ENCODE results near the gene SAP30L. TPM values are rescaled to one million over a fixed set of nuclear protein-coding genes. Genes with fewer than 3 reads are reported as not detected.

The SAP30L gene
- total and polyA plus RNA-seq, 12 donors: 22.5 to 65.1 (median 36.8) TPM

DNA sequence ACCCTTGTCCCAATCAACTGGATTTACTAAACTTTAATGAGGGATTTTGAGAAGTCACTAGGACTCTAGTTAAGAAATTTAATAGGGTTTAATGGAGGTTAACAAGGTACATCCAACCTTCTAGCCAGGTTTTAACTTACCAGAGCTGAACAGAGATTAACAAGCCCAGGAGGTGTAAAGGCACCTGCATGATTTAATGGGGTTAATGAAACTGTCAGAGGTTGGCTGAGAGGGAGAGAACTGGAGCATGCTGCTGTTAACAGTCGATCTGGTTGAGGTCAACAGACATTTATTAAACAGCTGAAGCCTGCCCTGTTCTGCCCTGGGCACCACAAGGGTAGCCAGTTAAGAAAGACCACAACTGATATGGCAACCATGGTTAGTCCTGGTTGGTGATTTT lies 18.6 kb downstream of the SAP30L start:
- TF ChIP-seq POLR2A (IDR thresholded peaks at IDR 0.05): no peak
- TF ChIP-seq, protein P1, sequence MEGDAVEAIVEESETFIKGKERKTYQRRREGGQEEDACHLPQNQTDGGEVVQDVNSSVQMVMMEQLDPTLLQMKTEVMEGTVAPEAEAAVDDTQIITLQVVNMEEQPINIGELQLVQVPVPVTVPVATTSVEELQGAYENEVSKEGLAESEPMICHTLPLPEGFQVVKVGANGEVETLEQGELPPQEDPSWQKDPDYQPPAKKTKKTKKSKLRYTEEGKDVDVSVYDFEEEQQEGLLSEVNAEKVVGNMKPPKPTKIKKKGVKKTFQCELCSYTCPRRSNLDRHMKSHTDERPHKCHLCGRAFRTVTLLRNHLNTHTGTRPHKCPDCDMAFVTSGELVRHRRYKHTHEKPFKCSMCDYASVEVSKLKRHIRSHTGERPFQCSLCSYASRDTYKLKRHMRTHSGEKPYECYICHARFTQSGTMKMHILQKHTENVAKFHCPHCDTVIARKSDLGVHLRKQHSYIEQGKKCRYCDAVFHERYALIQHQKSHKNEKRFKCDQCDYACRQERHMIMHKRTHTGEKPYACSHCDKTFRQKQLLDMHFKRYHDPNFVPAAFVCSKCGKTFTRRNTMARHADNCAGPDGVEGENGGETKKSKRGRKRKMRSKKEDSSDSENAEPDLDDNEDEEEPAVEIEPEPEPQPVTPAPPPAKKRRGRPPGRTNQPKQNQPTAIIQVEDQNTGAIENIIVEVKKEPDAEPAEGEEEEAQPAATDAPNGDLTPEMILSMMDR (IDR thresholded peaks at IDR 0.05): no peak
- H3K4me3 ChIP-seq: no peak overlapping the region
- no peaks in the 10 kb centered on the region for H3K36me3 ChIP-seq (replicated peaks in 1 of 2)
- H3K9me3 ChIP-seq (replicated peaks in 1 of 3): no peaks in the 10 kb centered on the region
- intact Hi-C loops (cut with DNase I): no loop called here
- no peak overlapping the region for H3K27ac ChIP-seq
- WGBS, 4 donors: 37 to 70% (median 54%) methylated on average over 1 of the region's 1 CpG
- H3K4me1 ChIP-seq (replicated peaks in 1 of 2): no peaks in the 10 kb centered on the region
- no peak for DNase-seq
- H3K27me3 ChIP-seq: peaks cover 9% of the 10 kb centered on the region

DNA sequence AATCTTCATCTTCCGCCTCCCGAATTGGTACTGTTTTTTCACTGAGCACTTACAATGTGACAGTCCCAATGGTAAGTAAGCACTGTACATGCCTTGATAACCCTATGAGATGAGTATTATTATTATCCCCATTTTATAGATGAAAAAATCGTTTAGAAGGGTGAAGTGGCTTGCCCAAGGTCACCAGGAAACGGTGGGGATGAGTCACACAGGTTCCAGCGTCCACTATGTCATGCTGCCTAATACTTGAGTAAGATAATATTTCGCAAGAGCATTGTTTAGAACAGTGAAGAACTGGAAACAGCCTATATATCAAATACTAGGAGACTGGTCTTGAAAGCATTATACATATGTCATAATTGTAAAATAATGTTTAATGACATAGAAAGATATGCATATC lies 19.4 kb downstream of the SAP30L start:
- Histone ChIP-seq H3K36me3 (replicated peaks in 1 of 2) (no peaks in the 10 kb centered on the region), H3K27ac (no peak overlapping the region), H3K4me3 (no peak overlapping the region), H3K4me1 (replicated peaks in 1 of 2) (no peaks in the 10 kb centered on the region), H3K27me3 (peaks cover 11% of the 10 kb centered on the region), H3K9me3 (replicated peaks in 1 of 3) (no peaks in the 10 kb centered on the region)
- TF ChIP-seq POLR2A (IDR thresholded peaks at IDR 0.05): no peak
- TF ChIP-seq, protein P1 (IDR thresholded peaks at IDR 0.05): no peak
- intact Hi-C loops (cut with DNase I): loop anchor here (5.0 kb wide), 1 partner anchor 142 kb away; no protein-coding TSS in a partner anchor
- DNase-seq: peak; percentile 30 to 73 (median 55)
- WGBS, 4 donors: 34 to 47% (median 46%) methylated on average over 6 of the region's 6 CpGs

DNA sequence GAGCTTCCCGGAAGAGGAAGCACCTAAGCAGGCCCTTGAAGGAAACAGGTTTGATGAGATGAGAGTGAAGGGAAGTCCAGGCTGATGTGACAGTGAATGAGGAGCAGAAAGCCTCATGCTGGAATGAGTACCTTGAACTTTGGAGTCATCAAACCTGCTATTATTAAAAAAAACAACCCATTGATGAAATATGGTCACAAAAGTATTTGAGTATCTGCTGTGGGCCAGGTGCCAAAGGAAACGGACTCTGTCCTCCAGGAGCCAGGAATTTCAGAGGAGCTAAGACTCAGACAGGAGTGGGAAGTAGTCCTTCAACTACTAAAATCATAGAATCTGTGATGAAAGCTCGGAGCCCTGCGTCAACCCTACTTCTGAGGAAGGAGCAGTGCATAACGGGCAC lies 20.4 kb downstream of the SAP30L start:
- intact Hi-C loops (cut with DNase I): loop anchor here (5.0 kb wide), 1 partner anchor 141 kb away; no protein-coding TSS in a partner anchor
- no peak for DNase-seq
- TF ChIP-seq, protein P1 (IDR thresholded peaks at IDR 0.05): no peak
- TF ChIP-seq POLR2A (IDR thresholded peaks at IDR 0.05): no peak
- Histone ChIP-seq H3K27me3 (peaks cover 14% of the 10 kb centered on the region), H3K9me3 (replicated peaks in 1 of 3) (no peaks in the 10 kb centered on the region), H3K4me1 (replicated peaks in 1 of 2) (no peaks in the 10 kb centered on the region), H3K27ac (no peak overlapping the region), H3K4me3 (no peak overlapping the region), H3K36me3 (replicated peaks in 1 of 2) (no peaks in the 10 kb centered on the region)
- WGBS, 4 donors: 65 to 69% (median 68%) methylated on average over 5 of the region's 5 CpGs

DNA sequence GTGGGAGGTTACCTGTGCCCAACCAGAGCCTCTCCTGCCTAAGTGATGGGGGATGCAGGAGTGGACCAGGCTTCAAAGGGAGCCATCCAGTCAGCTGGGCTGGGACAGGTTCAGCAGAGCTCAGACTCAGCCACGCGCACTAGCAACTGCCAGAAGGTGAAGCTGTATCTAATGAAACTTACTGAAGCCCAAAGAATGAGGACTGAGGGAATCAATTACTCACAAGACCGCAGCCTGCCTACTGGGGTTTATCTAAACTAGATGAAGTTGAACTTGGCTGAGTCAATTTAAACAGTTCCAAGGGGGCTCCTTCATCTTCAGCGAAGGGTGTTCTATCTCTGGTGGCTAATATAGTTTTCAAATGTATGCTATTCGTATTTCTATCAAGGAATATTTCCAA lies 20.9 kb downstream of the SAP30L start:
- no peak overlapping the region for H3K27ac ChIP-seq
- H3K4me3 ChIP-seq: no peak overlapping the region
- DNase-seq: no peak
- intact Hi-C loops (cut with DNase I): loop anchor here (5.0 kb wide), 1 partner anchor 141 kb away; no protein-coding TSS in a partner anchor
- H3K27me3 ChIP-seq: peaks cover 20% of the 10 kb centered on the region
- TF ChIP-seq, protein P1 (IDR thresholded peaks at IDR 0.05): no peak
- no peaks in the 10 kb centered on the region for H3K36me3 ChIP-seq (replicated peaks in 1 of 2)
- H3K9me3 ChIP-seq (replicated peaks in 1 of 3): no peaks in the 10 kb centered on the region
- H3K4me1 ChIP-seq (replicated peaks in 1 of 2): no peaks in the 10 kb centered on the region
- 75 to 86% (median 79%) methylated on average over 5 of the region's 5 CpGs for WGBS, 4 donors
